Activated CD8-positive, alpha-beta T cell treated with anti-CD3 and anti-CD28 coated beads, Interleukin-2, amount 10 ng/mL, durations not matched to agents 7 days and 5 days (primary cell): ENCODE results near the gene VPS26A. TPM values are rescaled to one million over a fixed set of nuclear protein-coding genes. Genes with fewer than 3 reads are reported as not detected.

Source experiments
- ATAC-seq: fragments of 150-1000 bp; cut with Tn5 transposase; one replicate; pipeline ENCODE4 v1.10.0; 2021; ENCODE audit warnings: moderate library complexity
- CTCF ChIA-PET: fragments of 350-600 bp; sonication (Branson Sonifier 250); formaldehyde crosslinking; loops from one replicate; lab custom pipeline; 2021; ENCODE audit warnings: antibody characterized with exemption; lab: Charles Lee
- POLR2A ChIA-PET: fragments of 350-600 bp; sonication (Branson Sonifier 250); formaldehyde crosslinking; loops from one replicate; lab custom pipeline; 2021; ENCODE audit warnings: antibody characterized with exemption; lab: Charles Lee
- DNase-seq: peaks from one replicate; pipeline ENCODE4 v3.0.0-alpha.2; 2020
- H3K27ac Mint-ChIP-seq: one replicate; pipeline ENCODE4 v1.8.0; 2021; ENCODE audit warnings: mild to moderate bottlenecking, mixed read lengths
- H3K27me3 Mint-ChIP-seq: one replicate; pipeline ENCODE4 v1.8.0; 2021; ENCODE audit warnings: low read depth, mixed read lengths
- H3K36me3 Mint-ChIP-seq: one replicate; pipeline ENCODE4 v1.8.0; 2021; ENCODE audit warnings: low read depth, mixed read lengths
- H3K4me1 Mint-ChIP-seq: one replicate; pipeline ENCODE4 v1.8.0; 2021; ENCODE audit warnings: low read depth, mixed read lengths
- H3K4me3 Mint-ChIP-seq: one replicate; pipeline ENCODE4 v1.8.0; 2021; ENCODE audit warnings: mild to moderate bottlenecking, mixed read lengths
- H3K9me3 Mint-ChIP-seq: one replicate; pipeline ENCODE4 v1.8.0; 2022; ENCODE audit warnings: mixed read lengths; ENCODE audit not compliant: insufficient read depth
- total RNA-seq, 2 experiments: library from RNA; stranded (reverse); gene quantifications; one replicate each; pipeline ENCODE4 v1.2.3, GENCODE V29; 2021

Gene VPS26A
- total RNA-seq, 2 experiments from 2014 or later = 53.6 to 61.9 TPM

GRCh38 chr10:69176823-69177222 is 52.8 kb downstream of the VPS26A start:
- CTCF ChIA-PET = no interaction called here
- DNase-seq (no peak), ATAC-seq (no peak)
- H3K27ac Mint-ChIP-seq = no peak overlapping the region
- H3K4me3 Mint-ChIP-seq = no peak overlapping the region
- no peaks in the 10 kb centered on the region for H3K9me3 Mint-ChIP-seq
- H3K27me3 Mint-ChIP-seq = no peaks in the 10 kb centered on the region
- POLR2A ChIA-PET = no interaction called here
- peaks cover 25% of the 10 kb centered on the region for H3K4me1 Mint-ChIP-seq
- peaks cover 11% of the 10 kb centered on the region for H3K36me3 Mint-ChIP-seq

- Mint-ChIP-seq H3K36me3 (peaks cover 4% of the 10 kb centered on the region), H3K4me1 (peaks cover 34% of the 10 kb centered on the region), H3K9me3 (no peaks in the 10 kb centered on the region), H3K27ac (peak overlapping the region; percentile 100), H3K4me3 (peak overlapping the region; percentile 96), H3K27me3 (no peaks in the 10 kb centered on the region)
- ChIA-PET POLR2A (interaction anchor here (1.4 kb wide), 3 partner anchors 17 to 25 kb away, joined by 6 to 9 read pairs (median 7); no protein-coding TSS in a partner anchor), CTCF (interaction anchor here (1.4 kb wide), 1 partner anchor 174 kb away, joined by 4 read pairs; no protein-coding TSS in a partner anchor)
- DNase-seq (peak; percentile 52), ATAC-seq (peak; percentile 24)
Observed at GRCh38 chr10:69179089-69179742, 55.2 kb downstream of the VPS26A start.

- Mint-ChIP-seq H3K27ac (peak within 1 kb of the TSS; percentile 100), H3K36me3 (peaks cover 7% of the 10 kb centered on the region), H3K9me3 (no peaks in the 10 kb centered on the region), H3K4me3 (peak within 1 kb of the TSS; percentile 96), H3K27me3 (no peaks in the 10 kb centered on the region), H3K4me1 (peaks cover 36% of the 10 kb centered on the region)
- peak; percentile 93 for DNase-seq
- CTCF ChIA-PET = interaction anchor here (1.2 to 1.4 kb wide), 2 partner anchors 25 to 174 kb away, joined by 4 to 5 read pairs; no protein-coding TSS in a partner anchor
- POLR2A ChIA-PET = interaction anchor here (0.7 to 1.4 kb wide), 5 partner anchors 16 to 49 kb away, joined by 4 to 9 read pairs (median 6); no protein-coding TSS in a partner anchor
- ATAC-seq = peak; percentile 91
Observed at GRCh38 chr10:69179743-69180524, 56.0 kb downstream of the VPS26A start, which contains the start of gene SUPV3L1. SUPV3L1 (plus strand) TSS chr10:69180234; CDS start chr10:69180292, 58 bp downstream.

GRCh38 chr10:69180525-69181204 is 56.7 kb downstream of the VPS26A start:
- Mint-ChIP-seq H3K4me1 (peaks cover 36% of the 10 kb centered on the region), H3K27me3 (no peaks in the 10 kb centered on the region), H3K36me3 (peaks cover 7% of the 10 kb centered on the region), H3K27ac (peak overlapping the region; percentile 100), H3K9me3 (no peaks in the 10 kb centered on the region), H3K4me3 (peak overlapping the region; percentile 96)
- POLR2A ChIA-PET = interaction anchor here (0.7 to 1.4 kb wide), 5 partner anchors 16 to 48 kb away, joined by 4 to 9 read pairs (median 6); no protein-coding TSS in a partner anchor
- ATAC-seq = peak; percentile 25
- peak; percentile 51 for DNase-seq
- CTCF ChIA-PET = interaction anchor here (1.2 to 1.4 kb wide), 2 partner anchors 24 to 175 kb away, joined by 4 to 5 read pairs; no protein-coding TSS in a partner anchor

GRCh38 chr10:69181433-69181832 is 57.5 kb downstream of the VPS26A start:
- H3K4me1 Mint-ChIP-seq = peaks cover 36% of the 10 kb centered on the region
- no peaks in the 10 kb centered on the region for H3K27me3 Mint-ChIP-seq
- ChIA-PET POLR2A (no interaction called here), CTCF (interaction anchor here (1.3 kb wide), 1 partner anchor 20 kb away, joined by 3 read pairs; no protein-coding TSS in a partner anchor)
- ATAC-seq (no peak), DNase-seq (no peak)
- peak overlapping the region; percentile 96 for H3K4me3 Mint-ChIP-seq
- H3K36me3 Mint-ChIP-seq = peaks cover 11% of the 10 kb centered on the region
- H3K9me3 Mint-ChIP-seq = no peaks in the 10 kb centered on the region
- peak overlapping the region; percentile 100 for H3K27ac Mint-ChIP-seq

GRCh38 chr10:69182005-69182404 is 58.0 kb downstream of the VPS26A start:
- ATAC-seq = no peak
- H3K4me1 Mint-ChIP-seq = peaks cover 36% of the 10 kb centered on the region
- H3K27ac Mint-ChIP-seq = no peak overlapping the region
- CTCF ChIA-PET = interaction anchor here (1.3 kb wide), 1 partner anchor 20 kb away, joined by 3 read pairs; no protein-coding TSS in a partner anchor
- POLR2A ChIA-PET = no interaction called here
- no peak for DNase-seq
- no peaks in the 10 kb centered on the region for H3K27me3 Mint-ChIP-seq
- no peak overlapping the region for H3K4me3 Mint-ChIP-seq
- no peaks in the 10 kb centered on the region for H3K9me3 Mint-ChIP-seq
- H3K36me3 Mint-ChIP-seq = peaks cover 11% of the 10 kb centered on the region

- Mint-ChIP-seq H3K27me3 (no peaks in the 10 kb centered on the region), H3K9me3 (no peaks in the 10 kb centered on the region), H3K27ac (peak overlapping the region; percentile 14), H3K36me3 (peaks cover 29% of the 10 kb centered on the region), H3K4me3 (no peak overlapping the region), H3K4me1 (peaks cover 13% of the 10 kb centered on the region)
- POLR2A ChIA-PET = interaction anchor here (1.0 kb wide), 1 partner anchor 16 kb away, joined by 3 read pairs; no protein-coding TSS in a partner anchor
- DNase-seq (no peak), ATAC-seq (no peak)
- CTCF ChIA-PET = interaction anchor here (1.5 kb wide), 2 partner anchors 14 to 36 kb away, joined by 3 to 5 read pairs; no protein-coding TSS in a partner anchor
Observed at GRCh38 chr10:69186524-69186923, 62.5 kb downstream of the VPS26A start.

- ChIA-PET POLR2A (interaction anchor here (1.2 to 2.0 kb wide), 3 partner anchors 21 to 246 kb away, joined by 4 to 7 read pairs (median 6); partner anchors contain the start of gene SUPV3L1), CTCF (interaction anchor here (1.0 kb wide), 1 partner anchor 14 kb away, joined by 3 read pairs; no protein-coding TSS in a partner anchor)
- ATAC-seq (no peak), DNase-seq (no peak)
- Mint-ChIP-seq H3K27ac (peak overlapping the region; percentile 39), H3K4me3 (no peak overlapping the region), H3K4me1 (peaks cover 48% of the 10 kb centered on the region), H3K9me3 (no peaks in the 10 kb centered on the region), H3K36me3 (peaks cover 45% of the 10 kb centered on the region), H3K27me3 (no peaks in the 10 kb centered on the region)
Observed at GRCh38 chr10:69201045-69201444, 77.1 kb downstream of the VPS26A start.

GRCh38 chr10:69202332-69202731 is 78.4 kb downstream of the VPS26A start:
- no peaks in the 10 kb centered on the region for H3K9me3 Mint-ChIP-seq
- ChIA-PET POLR2A (interaction anchor here (0.8 to 1.2 kb wide), 4 partner anchors 13 to 27 kb away, joined by 3 to 4 read pairs (median 3); no protein-coding TSS in a partner anchor), CTCF (interaction anchor here (1.0 to 5.6 kb wide), 5 partner anchors 9 to 20 kb away, joined by 3 to 37 read pairs (median 3); partner anchors contain the start of gene HKDC1)
- no peak for DNase-seq
- peaks cover 52% of the 10 kb centered on the region for H3K36me3 Mint-ChIP-seq
- peak; percentile 65 for ATAC-seq
- peaks cover 58% of the 10 kb centered on the region for H3K4me1 Mint-ChIP-seq
- H3K27ac Mint-ChIP-seq = peak overlapping the region; percentile 81
- H3K27me3 Mint-ChIP-seq = no peaks in the 10 kb centered on the region
- no peak overlapping the region for H3K4me3 Mint-ChIP-seq

GRCh38 chr10:69208761-69209160 is 84.8 kb downstream of the VPS26A start:
- POLR2A ChIA-PET = no interaction called here
- H3K27ac Mint-ChIP-seq = no peak overlapping the region
- peaks cover 37% of the 10 kb centered on the region for H3K4me1 Mint-ChIP-seq

More at GRCh38 chr10:69208761-69209160, 84.8 kb downstream of the VPS26A start:
- CTCF ChIA-PET = interaction anchor here (1.6 kb wide), 1 partner anchor 8 kb away, joined by 3 read pairs; no protein-coding TSS in a partner anchor
- no peak overlapping the region for H3K4me3 Mint-ChIP-seq
- ATAC-seq (no peak), DNase-seq (no peak)
- no peaks in the 10 kb centered on the region for H3K27me3 Mint-ChIP-seq
- H3K9me3 Mint-ChIP-seq = no peaks in the 10 kb centered on the region
- H3K36me3 Mint-ChIP-seq = peaks cover 49% of the 10 kb centered on the region
